SW480 (cell line): ENCODE data around the gene PLIN5.
"Not testable (repeated sequence)": the region's sequence is repeated elsewhere in the genome, so short reads cannot be mapped to it uniquely, and the experiment has no call there.

Experiments used
- DNase-seq: peaks from one replicate; pipeline ENCODE4 v3.0.0-alpha.2; 2016; ENCODE audit warnings: low spot score

The PLIN5 gene

GRCh38 chr19:4542896-4543841, 8.1 kb upstream of the PLIN5 start:
- DNase-seq = no peak

- DNase-seq = not testable (repeated sequence)
Measured at GRCh38 chr19:4541806-4542145, 6.8 kb upstream of the PLIN5 start.

DNA sequence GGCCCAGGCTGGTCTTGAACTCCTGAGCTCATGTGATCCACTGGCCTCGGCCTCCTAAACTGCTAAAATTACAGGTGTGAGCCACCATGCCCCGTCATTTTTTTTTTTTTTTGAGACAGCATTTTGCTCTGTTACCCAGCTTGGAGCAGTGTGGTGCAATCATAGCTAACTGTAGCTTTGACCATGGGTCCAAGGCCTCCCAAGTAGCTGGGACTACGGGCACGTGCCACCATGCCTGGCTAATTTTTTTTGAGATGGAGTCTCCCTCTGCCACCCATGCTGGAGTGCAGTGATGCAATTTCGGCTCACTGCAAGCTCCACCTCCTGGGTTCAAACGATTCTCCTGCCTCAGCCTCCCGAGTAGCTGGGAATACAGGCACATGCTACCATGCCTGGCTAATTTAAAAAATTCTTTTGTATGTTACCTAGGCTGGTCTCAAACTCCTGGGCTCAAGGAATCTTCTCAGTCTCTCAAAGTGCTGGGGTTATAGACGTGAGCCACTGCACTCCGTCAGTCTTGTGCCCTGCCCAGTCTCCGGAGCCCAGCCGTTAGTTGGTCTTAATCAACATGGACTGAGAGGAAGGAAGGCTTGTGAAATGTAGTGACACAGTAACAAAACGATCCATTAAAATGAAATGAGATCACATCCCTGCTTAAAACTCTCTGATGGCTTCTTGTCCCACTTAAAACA, 6.2 kb upstream of the PLIN5 start:
- DNase-seq = no peak

- DNase-seq = no peak
Measured at GRCh38 chr19:4539693-4540581, 4.9 kb upstream of the PLIN5 start, which contains the start of gene LRG1. LRG1 (minus strand) TSS chr19:4540036; CDS start chr19:4540013, 23 bp downstream.

DNA sequence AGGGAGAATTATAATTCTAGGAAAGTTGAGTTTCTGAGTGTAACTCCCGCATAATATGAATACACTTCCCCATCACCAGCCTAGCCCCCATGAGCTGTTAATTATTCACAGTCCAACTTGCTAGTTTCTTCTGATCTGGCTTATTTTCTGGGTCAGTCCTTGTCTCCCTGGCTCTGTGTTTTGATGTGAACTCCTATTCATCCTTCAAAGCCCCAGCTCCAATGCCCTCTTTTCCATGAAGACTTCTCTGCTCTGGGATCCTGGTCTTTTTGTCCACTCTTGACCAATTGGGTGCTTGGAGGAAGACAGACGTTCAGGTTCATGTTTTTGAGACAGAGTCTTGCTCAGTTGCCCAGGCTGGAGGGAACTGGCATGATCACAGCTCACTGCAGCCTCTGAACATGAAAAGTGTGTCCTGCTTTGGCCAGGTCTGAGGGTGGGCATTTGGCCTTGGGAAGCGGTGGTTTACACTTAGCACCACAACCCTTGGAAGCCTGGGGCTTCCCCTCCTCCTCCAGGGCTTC, 4.2 kb upstream of the PLIN5 start:
- DNase-seq = no peak

DNA sequence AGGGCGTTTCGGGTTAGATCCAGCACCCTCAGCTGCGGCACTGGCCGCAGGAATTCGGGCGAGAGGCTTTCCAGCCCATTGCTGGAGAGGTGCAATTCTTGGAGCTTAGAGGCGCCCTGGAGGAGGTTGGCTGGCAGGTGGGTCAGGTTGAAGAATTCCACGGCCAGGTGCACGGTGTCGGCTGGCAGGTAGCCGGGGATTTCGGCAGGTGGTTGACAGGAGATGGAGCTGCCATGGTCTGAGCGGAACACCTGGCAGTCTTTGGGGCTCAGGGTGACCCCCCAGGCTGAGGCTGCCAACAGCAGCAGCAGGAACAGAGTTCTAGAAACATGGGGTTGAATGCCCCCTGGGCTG, 3.6 kb upstream of the PLIN5 start:
- DNase-seq = no peak

DNA sequence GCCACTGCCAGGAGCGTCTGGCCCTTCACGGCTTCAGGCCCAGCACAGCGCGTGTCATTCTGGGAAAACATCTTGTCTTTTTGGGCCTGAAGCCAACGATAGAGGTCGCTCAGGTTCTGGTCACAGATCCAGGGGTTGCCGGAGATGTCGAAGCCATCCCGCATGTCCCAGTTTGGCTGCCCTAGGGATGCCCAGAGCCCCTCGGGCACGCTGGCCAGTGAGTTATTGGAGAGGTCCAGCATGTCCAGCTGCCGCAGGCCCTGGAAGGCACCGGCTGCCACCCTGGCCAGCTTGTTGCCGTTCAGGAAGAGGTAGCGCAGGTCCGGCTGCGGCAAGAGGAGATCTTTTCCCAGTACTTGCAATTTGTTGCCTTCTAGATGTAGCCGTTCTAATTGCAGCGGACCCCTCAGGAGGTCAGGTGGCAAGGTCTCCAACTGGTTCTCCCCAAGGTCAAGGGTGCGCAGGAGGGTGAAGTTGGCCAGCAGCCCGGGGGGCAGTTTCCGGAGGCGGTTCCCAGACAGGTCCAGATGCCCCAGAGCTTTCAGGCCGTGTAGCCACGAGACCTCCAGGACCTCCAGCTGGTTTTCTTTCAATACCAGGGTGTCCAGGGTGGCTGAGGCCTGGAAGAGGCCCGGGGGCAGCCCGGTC, 3.1 kb upstream of the PLIN5 start:
- DNase-seq = no peak

DNA sequence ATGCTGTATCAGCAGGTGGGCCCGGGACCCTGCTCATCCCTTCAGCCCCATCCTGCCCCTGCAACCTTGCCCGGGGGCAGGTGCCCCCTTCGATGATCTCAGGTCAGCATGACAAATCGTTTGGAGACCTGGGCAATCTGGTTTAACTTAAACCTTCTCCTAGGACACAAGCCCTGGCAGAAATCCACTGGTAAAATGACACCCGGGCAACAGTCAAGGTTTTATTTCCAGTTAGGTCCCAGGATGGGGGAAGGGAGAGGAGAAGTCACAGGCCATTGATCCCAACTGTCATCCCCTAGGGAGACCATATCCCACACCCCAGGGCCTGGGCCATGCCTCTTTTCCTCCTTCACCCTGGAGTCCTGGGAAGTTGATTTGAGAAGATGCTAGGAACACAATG, 1.8 kb upstream of the PLIN5 start:
- no peak for DNase-seq

DNA sequence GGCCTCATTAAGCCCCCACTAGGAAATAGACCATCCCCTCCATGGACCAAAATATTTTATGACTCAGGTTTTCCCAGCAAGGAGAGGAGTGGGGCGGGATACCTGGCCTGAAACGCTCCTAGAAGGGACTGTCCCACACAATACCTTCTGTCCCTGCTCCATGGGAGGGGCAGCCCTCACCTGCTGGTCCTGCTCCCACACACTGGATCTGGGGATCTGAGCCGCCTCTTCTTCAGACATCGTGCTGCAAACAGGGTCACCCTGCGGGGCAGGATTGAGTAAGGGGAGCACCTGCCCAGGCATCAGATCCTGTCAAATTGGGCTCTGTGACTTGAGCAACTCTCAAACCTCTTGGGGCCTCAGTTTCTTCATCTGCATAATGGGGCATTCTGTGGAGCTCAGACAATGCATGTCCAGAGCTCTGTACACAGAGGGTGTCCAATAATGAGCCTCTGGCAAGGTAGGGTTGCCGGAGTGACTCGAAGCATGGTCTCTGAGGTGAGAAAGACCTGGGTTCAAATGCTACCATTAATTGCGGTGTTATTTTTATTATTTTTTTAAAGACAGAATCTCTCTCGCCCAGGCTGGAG, 1.1 kb downstream of the PLIN5 start:
- DNase-seq = no peak

DNA sequence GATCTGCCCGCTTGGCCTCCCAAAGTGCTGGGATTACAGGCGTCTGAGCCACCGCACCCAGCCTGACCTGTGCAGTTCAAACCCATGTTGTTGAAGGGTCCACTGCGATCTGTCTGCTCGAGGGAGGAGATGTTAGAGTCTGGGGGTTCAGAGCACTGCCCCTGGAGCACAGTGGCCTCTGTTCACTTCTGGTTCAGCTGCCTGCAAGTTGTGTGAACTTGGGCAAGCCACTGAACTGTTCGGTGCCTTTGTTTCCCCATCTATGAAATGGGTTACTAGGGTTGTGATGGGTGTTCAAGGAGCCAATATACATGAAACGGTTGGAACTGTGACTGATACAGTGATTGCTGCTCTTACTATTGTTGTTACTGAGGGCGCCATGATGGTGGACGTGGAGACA, 1.7 kb downstream of the PLIN5 start:
- DNase-seq = no peak

DNA sequence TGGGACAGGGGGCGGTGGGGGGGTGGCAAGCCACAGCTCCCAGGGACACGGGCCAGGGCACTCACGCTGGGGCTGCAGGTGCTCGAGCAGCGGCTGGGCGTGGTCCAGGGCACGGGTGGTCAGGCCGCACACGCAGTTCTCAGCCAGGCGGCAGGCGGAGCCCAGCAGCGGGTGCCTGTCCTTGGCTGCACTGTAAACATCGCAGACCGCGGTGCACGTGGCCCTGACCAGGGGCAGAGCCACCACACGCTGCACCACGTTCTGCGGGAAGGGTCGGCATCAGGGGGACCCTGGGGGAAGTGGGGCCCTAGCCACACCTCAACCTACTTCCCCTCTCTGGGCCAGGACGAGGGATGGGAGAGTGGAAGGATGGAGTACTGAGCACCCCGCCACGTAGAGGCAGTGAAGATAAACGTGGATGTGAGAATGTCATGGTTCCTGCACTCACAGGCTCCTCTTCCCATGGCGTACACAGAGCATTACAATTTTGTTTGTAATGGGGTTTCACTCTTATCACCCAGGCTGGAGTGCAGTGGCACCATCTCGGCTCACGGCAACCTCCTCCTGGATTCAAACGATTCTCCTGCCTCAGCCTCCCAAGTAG, 3.4 kb downstream of the PLIN5 start:
- DNase-seq = no peak

DNA sequence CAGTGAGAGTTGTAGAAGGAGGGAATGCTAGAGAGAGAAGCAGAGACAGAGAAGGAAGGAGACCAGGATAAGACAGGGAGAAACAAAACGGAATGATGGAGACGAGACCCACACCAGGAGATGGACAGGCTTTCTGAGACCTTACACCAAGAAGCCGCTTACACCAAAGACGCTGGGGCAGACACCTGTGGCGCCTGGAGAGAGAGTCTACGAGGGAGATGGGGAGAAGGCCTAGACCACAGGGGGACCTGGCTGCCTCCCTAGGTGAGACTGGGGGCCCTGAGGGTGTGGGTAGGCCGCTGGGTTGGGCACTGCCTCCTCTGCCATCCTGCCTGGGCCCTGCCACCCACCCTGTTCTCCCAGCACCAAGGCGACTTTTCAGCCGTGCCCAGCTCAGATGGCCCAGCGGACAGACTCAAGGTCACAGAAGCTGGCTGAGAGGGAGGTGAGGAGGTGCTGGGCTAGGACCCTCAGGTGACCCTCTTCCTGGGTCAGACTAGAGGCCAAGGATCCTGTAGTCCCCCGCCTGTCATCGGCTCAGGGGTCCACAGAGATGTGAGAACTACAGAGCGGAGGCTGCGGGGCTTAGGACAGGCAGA, 5.0 kb downstream of the PLIN5 start:
- DNase-seq = no peak

DNA sequence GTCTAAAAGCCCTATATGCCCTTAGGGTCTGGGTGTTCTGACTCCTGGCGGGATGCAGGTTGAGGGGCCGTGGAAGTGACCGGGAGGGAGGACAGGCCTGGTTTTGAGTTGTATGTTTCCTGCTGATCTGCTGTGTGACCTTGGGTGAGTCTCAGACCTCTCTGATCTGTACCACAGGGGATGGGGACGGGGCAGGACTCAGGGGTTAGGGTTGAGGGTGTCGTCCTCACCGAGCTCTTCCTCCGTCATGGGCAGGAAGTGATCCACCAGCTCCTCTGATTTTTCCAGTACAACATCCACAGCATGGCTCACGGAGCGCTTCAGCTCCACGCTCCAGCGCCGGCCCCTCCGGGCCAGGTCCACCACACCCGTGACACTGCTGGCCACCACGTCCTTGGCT, 6.2 kb downstream of the PLIN5 start:
- DNase-seq = no peak

DNA sequence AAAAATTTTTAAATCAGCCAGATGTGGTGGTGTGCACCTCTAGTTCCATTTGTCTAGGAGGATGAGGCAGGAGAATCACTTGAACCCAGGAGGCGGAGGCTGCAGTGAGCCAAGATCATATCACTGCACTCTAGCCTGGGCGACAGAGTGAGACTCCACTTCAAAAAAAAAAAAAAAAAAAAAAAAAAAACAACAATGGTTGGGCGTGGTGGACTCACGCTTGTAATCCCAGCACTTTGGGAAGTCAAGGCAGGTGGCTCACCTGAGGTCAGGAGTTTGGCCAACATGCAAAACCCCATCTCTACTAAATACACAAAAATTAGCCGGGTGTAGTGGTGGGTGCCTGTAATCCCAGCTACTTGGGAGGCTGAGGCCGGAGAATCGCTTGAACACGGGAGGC, 7.6 kb downstream of the PLIN5 start:
- DNase-seq = not testable (repeated sequence)

- no peak for DNase-seq
Measured at GRCh38 chr19:4525563-4526002, 9.4 kb downstream of the PLIN5 start.

- no peak for DNase-seq
Measured at GRCh38 chr19:4524808-4525562, 10.0 kb downstream of the PLIN5 start.

- no peak for DNase-seq
Measured at GRCh38 chr19:4523306-4524110, 11.5 kb downstream of the PLIN5 start.

- no peak for DNase-seq
Measured at GRCh38 chr19:4522291-4523002, 12.6 kb downstream of the PLIN5 start.
